Activated naive CD8-positive, alpha-beta T cell treated with anti-CD3 and anti-CD28 coated beads, Interleukin-2, amount 10 ng/mL, durations not matched to agents 7 days and 5 days (primary cell): Measurements from ENCODE around the gene OR11H7. TPM values are rescaled to one million over a fixed set of nuclear protein-coding genes. Genes with fewer than 3 reads are reported as not detected.
"Not testable (repeated sequence)": the region's sequence is repeated elsewhere in the genome, so short reads cannot be mapped to it uniquely, and the experiment has no call there.

Experiments used
- ATAC-seq: fragments of 150-1000 bp; cut with Tn5 transposase; one replicate; pipeline ENCODE4 v1.10.0; 2021; ENCODE audit warnings: low read depth, moderate library complexity
- POLR2A ChIA-PET: fragments of 350-600 bp; sonication (Branson Sonifier 250); formaldehyde crosslinking; loops from one replicate; lab custom pipeline; 2021; ENCODE audit warnings: antibody characterized with exemption; lab: Charles Lee
- DNase-seq: peaks from one replicate; pipeline ENCODE4 v3.0.0; 2021
- H3K27ac Mint-ChIP-seq: one replicate; pipeline ENCODE4 v1.8.0; 2022; ENCODE audit warnings: mild to moderate bottlenecking, mixed read lengths
- H3K27me3 Mint-ChIP-seq: one replicate; pipeline ENCODE4 v1.8.0; 2022; ENCODE audit warnings: mild to moderate bottlenecking, moderate library complexity, mixed read lengths
- H3K36me3 Mint-ChIP-seq: one replicate; pipeline ENCODE4 v1.8.0; 2021; ENCODE audit warnings: mild to moderate bottlenecking, mixed read lengths
- H3K4me1 Mint-ChIP-seq: one replicate; pipeline ENCODE4 v1.8.0; 2021; ENCODE audit warnings: mixed read lengths
- H3K4me3 Mint-ChIP-seq: one replicate; pipeline ENCODE4 v1.8.0; 2022; ENCODE audit warnings: mild to moderate bottlenecking, moderate library complexity, mixed read lengths
- H3K9me3 Mint-ChIP-seq: one replicate; pipeline ENCODE4 v1.8.0; 2021; ENCODE audit warnings: mixed read lengths
- total RNA-seq, 2 experiments: library from RNA; stranded (reverse); gene quantifications; one replicate each; pipeline ENCODE4 v1.2.3, GENCODE V29; 2021

OR11H7 gene
- not detected for total RNA-seq

DNA sequence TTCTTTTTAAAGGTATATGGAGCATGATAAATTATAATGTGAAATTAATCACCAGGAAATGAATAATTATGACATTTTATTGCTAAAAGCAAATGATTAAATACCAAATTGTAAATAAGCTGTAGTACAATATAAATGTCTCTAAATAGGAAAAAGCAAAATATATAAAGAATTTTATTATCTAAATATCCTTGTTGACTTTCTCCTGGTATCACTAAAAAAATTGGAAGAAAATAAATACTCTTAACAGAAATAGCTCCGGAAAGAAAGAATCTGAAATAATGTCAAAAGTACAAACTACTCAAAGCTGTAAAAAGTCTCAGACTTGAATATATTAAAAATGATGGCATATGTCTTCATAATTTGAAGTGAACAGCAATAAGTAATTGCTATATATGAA is at the start of gene OR11H7:
OR11H7 (plus strand) TSS at position 301 of the 400 bp plus-strand sequence.
- no peak within 1 kb of the TSS for H3K27ac Mint-ChIP-seq
- no peaks in the 10 kb centered on the region for H3K36me3 Mint-ChIP-seq
- DNase-seq (no peak), ATAC-seq (no peak)
- POLR2A ChIA-PET: no interaction called here
- H3K4me1 Mint-ChIP-seq: no peaks in the 10 kb centered on the region
- peaks cover 4% of the 10 kb centered on the region for H3K27me3 Mint-ChIP-seq
- H3K9me3 Mint-ChIP-seq: peaks cover 7% of the 10 kb centered on the region
- no peak within 1 kb of the TSS for H3K4me3 Mint-ChIP-seq

DNA sequence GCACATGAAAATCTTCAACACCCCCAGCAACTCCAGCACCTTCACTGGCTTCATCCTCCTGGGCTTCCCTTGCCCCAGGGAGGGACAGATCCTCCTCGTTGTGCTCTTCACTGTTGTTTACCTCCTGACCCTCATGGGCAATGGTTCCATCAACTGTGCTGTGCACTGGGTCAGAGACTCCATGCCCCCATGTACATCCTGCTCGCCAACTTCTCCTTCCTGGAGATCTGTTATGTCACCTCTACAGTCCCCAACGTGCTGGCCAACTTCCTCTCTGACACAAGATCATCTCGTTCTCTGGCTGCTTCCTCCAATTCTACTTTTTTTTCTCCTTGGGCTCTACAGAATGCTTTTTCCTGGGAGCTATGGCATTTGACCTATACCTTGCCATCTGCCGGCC is 49.6 kb upstream of the OR11H7 start:
- Mint-ChIP-seq H3K27ac (no peak overlapping the region), H3K9me3 (no peaks in the 10 kb centered on the region), H3K27me3 (peaks cover 5% of the 10 kb centered on the region), H3K4me3 (no peak overlapping the region), H3K36me3 (no peaks in the 10 kb centered on the region), H3K4me1 (no peaks in the 10 kb centered on the region)
- ATAC-seq (no peak), DNase-seq (no peak)
- POLR2A ChIA-PET: no interaction called here

DNA sequence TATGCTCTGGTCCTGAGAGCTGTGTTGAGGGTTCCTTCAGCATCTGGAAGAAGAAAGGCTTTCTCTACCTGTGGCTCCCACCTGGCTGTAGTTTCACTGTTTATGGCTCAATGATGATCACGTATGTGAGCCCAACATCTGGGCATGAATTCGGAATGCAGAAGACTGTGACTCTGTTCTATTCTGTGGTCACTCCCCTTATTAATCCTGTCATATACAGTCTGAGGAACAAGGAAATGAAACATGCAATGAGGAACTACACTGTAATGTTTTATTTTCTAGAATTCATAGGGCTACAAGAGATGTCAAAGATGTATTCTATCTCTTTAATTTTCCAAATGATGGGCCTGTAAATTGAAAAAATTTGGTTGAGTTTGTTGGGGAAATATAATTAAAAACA is 48.9 kb upstream of the OR11H7 start:
- no peaks in the 10 kb centered on the region for H3K36me3 Mint-ChIP-seq
- DNase-seq: no peak
- H3K27ac Mint-ChIP-seq: no peak overlapping the region
- H3K4me3 Mint-ChIP-seq: no peak overlapping the region
- H3K9me3 Mint-ChIP-seq: no peaks in the 10 kb centered on the region
- no peaks in the 10 kb centered on the region for H3K4me1 Mint-ChIP-seq
- ATAC-seq: no peak
- POLR2A ChIA-PET: no interaction called here
- peaks cover 5% of the 10 kb centered on the region for H3K27me3 Mint-ChIP-seq

DNA sequence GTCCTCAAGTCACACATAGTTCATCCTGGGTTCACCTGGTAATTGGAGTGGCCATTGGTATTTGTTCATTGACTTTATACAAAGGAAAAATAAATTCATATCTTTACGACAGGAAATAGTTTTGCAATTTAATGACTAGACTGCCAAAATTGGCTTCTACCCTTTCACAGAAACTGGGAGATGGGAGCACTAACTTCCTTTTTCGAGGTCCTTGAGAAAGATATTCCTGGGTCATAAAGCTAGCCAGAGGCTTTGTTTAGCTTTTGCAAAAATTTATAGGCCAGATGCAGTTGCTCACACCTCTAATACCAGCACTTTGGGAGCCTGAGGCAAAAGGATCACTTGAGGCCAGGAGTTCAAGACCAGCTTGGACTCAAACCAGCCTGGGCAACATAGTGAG is 48.3 kb upstream of the OR11H7 start:
- Mint-ChIP-seq H3K27me3 (peaks cover 5% of the 10 kb centered on the region), H3K27ac (no peak overlapping the region), H3K4me1 (no peaks in the 10 kb centered on the region), H3K36me3 (no peaks in the 10 kb centered on the region), H3K4me3 (no peak overlapping the region), H3K9me3 (no peaks in the 10 kb centered on the region)
- ATAC-seq (no peak), DNase-seq (no peak)
- POLR2A ChIA-PET: no interaction called here

DNA sequence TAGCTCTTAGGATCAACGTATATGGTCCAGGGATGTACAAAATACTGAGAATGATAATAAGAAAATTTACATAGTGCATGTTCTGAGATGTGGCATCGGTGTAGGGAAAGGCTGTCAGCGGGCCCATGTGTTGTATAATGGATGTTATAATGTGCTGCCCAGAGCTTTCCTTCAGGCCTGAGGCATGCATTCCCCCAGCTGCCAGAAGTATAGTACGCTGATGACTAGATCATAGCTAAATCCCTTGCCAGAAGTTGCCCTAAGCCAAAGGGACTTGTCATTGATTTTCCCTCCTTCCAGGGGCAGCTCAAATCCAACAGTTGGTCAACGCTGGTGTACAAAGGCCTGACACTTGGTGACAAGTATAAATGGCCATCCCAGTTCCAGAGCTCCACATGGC is 44.6 kb upstream of the OR11H7 start:
- Mint-ChIP-seq H3K36me3 (no peaks in the 10 kb centered on the region), H3K4me1 (no peaks in the 10 kb centered on the region), H3K9me3 (no peaks in the 10 kb centered on the region), H3K27ac (no peak overlapping the region), H3K27me3 (peaks cover 5% of the 10 kb centered on the region), H3K4me3 (no peak overlapping the region)
- ATAC-seq (no peak), DNase-seq (no peak)
- POLR2A ChIA-PET: no interaction called here

DNA sequence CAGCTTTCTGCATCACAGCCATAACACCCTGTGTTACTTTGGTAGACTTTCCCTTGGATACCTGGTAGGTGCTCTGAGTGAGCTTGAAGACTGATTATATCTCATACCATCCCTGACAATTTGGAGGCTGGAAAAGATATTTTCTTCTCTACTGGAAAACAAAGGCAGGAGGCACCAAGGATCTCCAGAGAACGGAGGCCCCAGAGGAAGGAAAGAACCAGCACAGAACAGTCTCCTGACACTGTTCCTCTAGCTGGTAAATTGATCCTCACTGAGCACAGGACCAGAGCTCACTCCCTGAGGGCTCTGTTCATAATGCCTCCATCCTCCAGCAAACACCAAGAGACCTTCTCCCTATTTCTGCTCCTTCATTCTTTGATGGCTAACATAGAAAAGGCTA is 38.2 kb upstream of the OR11H7 start, which contains the start of gene OR11G2:
OR11G2 (plus strand) TSS at position 301 of the 400 bp plus-strand sequence. CDS start 6,542 bp downstream, outside the sequence.
- H3K9me3 Mint-ChIP-seq: no peaks in the 10 kb centered on the region
- no peak within 1 kb of the TSS for H3K4me3 Mint-ChIP-seq
- H3K27ac Mint-ChIP-seq: no peak within 1 kb of the TSS
- no peaks in the 10 kb centered on the region for H3K4me1 Mint-ChIP-seq
- ATAC-seq (no peak), DNase-seq (no peak)
- POLR2A ChIA-PET: no interaction called here
- no peaks in the 10 kb centered on the region for H3K36me3 Mint-ChIP-seq
- H3K27me3 Mint-ChIP-seq: peaks cover 4% of the 10 kb centered on the region

DNA sequence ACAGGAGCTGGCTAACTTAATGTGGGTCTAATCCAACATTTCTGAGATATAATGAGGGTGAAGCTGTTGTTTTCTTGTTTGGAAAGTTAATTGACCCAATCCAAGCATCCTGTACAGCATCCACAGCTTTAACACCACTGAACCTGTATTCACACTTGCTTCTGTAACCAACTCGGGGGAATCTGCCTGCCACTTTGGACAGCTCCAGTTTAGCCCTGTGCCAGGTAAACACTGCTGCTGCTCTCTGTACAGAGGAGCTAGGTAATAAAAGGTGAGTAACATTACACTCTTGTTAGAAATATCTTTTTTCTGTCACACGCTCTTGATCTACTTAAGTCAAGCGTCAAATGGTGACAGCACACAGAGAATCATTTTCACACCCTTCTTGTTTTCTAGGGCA is 37.4 kb upstream of the OR11H7 start:
- no peak overlapping the region for H3K27ac Mint-ChIP-seq
- no peak overlapping the region for H3K4me3 Mint-ChIP-seq
- no peaks in the 10 kb centered on the region for H3K9me3 Mint-ChIP-seq
- POLR2A ChIA-PET: no interaction called here
- no peaks in the 10 kb centered on the region for H3K4me1 Mint-ChIP-seq
- no peaks in the 10 kb centered on the region for H3K36me3 Mint-ChIP-seq
- no peak for ATAC-seq
- H3K27me3 Mint-ChIP-seq: peaks cover 8% of the 10 kb centered on the region
- DNase-seq: no peak

DNA sequence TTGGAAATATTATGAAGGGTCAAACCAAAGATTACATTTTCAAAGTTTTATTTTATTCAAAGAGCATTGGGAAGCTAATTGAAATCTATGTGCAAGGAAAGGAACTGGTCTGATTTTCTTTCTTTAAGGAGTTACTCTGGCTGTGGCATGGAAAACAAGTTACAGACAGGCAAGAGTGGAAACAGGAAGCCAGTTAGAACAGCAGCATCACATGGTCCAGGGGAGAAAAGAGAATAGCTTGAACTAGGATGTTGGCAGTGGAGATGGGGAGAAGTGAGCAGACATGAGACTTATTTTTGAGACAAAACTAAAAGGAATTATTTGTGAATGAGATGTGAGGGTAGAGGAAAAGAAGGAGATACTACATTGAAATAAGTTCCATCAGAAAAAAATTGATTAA is 34.7 kb upstream of the OR11H7 start:
- peaks cover 8% of the 10 kb centered on the region for H3K27me3 Mint-ChIP-seq
- no peak overlapping the region for H3K27ac Mint-ChIP-seq
- H3K4me3 Mint-ChIP-seq: no peak overlapping the region
- H3K36me3 Mint-ChIP-seq: no peaks in the 10 kb centered on the region
- no peaks in the 10 kb centered on the region for H3K9me3 Mint-ChIP-seq
- ATAC-seq (no peak), DNase-seq (no peak)
- POLR2A ChIA-PET: no interaction called here
- no peaks in the 10 kb centered on the region for H3K4me1 Mint-ChIP-seq

DNA sequence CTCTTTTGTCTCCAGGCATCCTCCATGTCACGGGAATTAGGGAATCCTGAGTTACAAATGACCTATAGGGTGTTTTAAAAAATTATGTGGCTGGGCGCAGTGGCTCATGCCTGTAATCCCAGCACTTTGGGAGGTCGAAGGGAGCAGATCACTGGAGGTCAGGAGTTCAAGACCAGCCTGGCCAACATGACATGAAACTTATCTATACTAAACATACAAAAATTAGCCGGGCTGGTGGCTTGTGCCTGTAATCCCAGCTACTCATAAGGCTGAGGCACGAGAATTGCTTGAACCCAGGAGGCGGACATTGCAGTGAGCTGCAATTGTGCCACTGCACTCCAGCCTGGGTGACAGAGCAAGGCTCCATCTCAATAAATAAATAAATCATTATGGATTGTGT is 33.6 kb upstream of the OR11H7 start:
- POLR2A ChIA-PET, H3K36me3 Mint-ChIP-seq, H3K4me3 Mint-ChIP-seq, H3K4me1 Mint-ChIP-seq, H3K9me3 Mint-ChIP-seq, DNase-seq, ATAC-seq, H3K27ac Mint-ChIP-seq: not testable (repeated sequence)
- H3K27me3 Mint-ChIP-seq: peaks cover 13% of the 10 kb centered on the region

DNA sequence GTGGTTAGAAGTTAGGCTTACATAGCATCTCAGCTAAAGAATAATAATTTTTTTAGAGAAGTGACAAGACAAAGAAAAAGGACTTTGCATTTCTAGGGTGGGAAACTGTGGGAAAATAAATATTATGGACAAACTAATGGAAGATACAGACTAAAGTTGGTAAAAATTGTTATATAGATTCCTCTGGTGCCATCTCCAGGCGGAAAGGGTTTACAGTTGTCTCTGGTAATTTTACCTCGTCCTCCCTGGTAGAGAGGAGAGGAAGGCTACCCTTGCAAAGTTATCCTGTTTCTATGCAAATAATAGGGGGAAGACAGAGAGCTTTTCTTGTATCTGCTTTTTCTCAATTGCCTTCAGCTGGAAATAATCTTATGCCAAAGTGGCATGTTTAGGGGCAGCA is 32.9 kb upstream of the OR11H7 start:
- Mint-ChIP-seq H3K27ac (no peak overlapping the region), H3K27me3 (peaks cover 13% of the 10 kb centered on the region), H3K9me3 (no peaks in the 10 kb centered on the region), H3K4me3 (no peak overlapping the region), H3K36me3 (no peaks in the 10 kb centered on the region), H3K4me1 (no peaks in the 10 kb centered on the region)
- ATAC-seq (no peak), DNase-seq (no peak)
- POLR2A ChIA-PET: no interaction called here

DNA sequence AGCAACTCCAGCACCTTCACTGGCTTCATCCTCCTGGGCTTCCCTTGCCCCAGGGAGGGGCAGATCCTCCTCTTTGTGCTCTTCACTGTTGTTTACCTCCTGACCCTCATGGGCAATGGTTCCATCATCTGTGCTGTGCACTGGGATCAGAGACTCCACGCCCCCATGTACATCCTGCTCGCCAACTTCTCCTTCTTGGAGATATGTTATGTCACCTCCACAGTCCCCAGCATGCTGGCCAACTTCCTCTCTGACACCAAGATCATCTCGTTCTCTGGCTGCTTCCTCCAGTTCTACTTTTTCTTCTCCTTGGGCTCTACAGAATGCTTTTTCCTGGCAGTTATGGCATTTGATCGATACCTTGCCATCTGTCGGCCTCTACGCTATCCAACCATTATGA is 31.3 kb upstream of the OR11H7 start:
- no peak overlapping the region for H3K27ac Mint-ChIP-seq
- H3K4me3 Mint-ChIP-seq: no peak overlapping the region
- no peaks in the 10 kb centered on the region for H3K4me1 Mint-ChIP-seq
- POLR2A ChIA-PET: no interaction called here
- ATAC-seq: no peak
- no peaks in the 10 kb centered on the region for H3K36me3 Mint-ChIP-seq
- DNase-seq: no peak
- peaks cover 13% of the 10 kb centered on the region for H3K27me3 Mint-ChIP-seq
- no peaks in the 10 kb centered on the region for H3K9me3 Mint-ChIP-seq

DNA sequence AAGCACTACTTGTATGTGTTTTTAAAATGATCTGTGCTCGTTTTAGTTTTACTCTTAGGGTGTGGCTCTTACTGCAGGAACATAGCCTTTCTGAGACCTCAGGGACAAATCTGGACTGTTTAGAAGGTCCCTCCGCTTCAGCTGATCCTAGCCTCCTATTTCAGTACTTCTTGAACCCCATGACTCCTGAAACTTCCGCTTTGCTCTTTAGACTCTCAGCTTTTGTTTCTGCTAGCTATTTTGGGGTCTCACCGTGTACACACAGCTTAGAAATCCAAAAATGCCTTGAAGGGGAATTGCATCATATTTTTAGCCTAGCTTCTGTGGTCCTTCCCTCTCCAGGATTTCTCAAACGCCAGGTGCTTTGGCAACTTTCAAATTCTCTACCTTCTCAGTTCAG is 29.8 kb upstream of the OR11H7 start:
- Mint-ChIP-seq H3K36me3 (no peaks in the 10 kb centered on the region), H3K4me3 (no peak overlapping the region), H3K4me1 (no peaks in the 10 kb centered on the region)

DNA sequence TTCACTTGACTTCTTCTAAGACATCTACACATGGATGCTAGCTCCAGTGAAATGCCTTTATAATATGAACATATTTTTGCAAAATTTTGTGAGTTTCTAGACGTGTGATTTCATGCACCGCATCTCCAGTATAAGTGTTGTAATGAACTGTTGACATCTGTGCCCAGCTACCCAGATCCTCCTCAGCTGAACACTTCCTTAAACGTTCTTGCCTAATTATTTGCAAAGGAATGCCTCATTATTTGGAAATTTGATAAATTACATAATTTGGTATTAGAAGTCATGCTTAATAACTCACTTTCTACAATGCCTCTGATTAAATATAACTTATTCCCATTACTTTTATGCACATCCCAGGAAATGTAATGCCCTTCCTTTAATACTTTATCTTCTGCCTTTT is 24.1 kb upstream of the OR11H7 start:
- no peaks in the 10 kb centered on the region for H3K4me1 Mint-ChIP-seq
- ATAC-seq (no peak), DNase-seq (no peak)
- POLR2A ChIA-PET: no interaction called here
- no peaks in the 10 kb centered on the region for H3K27me3 Mint-ChIP-seq
- H3K4me3 Mint-ChIP-seq: no peak overlapping the region
- no peaks in the 10 kb centered on the region for H3K9me3 Mint-ChIP-seq
- no peak overlapping the region for H3K27ac Mint-ChIP-seq
- no peaks in the 10 kb centered on the region for H3K36me3 Mint-ChIP-seq

More for the DNA sequence above, 29.8 kb upstream of the OR11H7 start:
- POLR2A ChIA-PET: no interaction called here
- ATAC-seq (no peak), DNase-seq (no peak)
- H3K9me3 Mint-ChIP-seq: no peaks in the 10 kb centered on the region
- no peak overlapping the region for H3K27ac Mint-ChIP-seq
- H3K27me3 Mint-ChIP-seq: peaks cover 13% of the 10 kb centered on the region

DNA sequence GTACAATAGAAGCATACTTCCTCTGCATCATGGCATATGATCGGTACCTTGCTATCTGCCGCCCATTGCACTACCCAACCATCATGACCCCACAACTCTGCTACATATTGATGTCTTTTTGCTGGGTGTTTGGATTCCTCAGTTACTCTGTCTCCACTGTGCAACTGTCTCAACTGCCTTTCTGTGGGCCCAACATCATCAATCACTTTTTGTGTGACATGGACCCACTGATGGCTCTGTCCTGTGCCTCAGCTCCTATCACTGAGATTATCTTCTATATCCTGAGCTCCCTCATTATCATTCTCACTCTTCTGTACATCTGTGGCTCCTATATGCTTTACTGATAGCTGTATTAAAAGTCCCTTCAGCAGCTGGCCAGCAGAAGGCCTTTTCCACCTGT is 19.2 kb upstream of the OR11H7 start:
- POLR2A ChIA-PET: no interaction called here
- H3K4me1 Mint-ChIP-seq: no peaks in the 10 kb centered on the region
- H3K4me3 Mint-ChIP-seq: no peak overlapping the region
- no peaks in the 10 kb centered on the region for H3K27me3 Mint-ChIP-seq
- no peak for ATAC-seq
- no peak for DNase-seq
- no peaks in the 10 kb centered on the region for H3K9me3 Mint-ChIP-seq
- no peaks in the 10 kb centered on the region for H3K36me3 Mint-ChIP-seq
- no peak overlapping the region for H3K27ac Mint-ChIP-seq

DNA sequence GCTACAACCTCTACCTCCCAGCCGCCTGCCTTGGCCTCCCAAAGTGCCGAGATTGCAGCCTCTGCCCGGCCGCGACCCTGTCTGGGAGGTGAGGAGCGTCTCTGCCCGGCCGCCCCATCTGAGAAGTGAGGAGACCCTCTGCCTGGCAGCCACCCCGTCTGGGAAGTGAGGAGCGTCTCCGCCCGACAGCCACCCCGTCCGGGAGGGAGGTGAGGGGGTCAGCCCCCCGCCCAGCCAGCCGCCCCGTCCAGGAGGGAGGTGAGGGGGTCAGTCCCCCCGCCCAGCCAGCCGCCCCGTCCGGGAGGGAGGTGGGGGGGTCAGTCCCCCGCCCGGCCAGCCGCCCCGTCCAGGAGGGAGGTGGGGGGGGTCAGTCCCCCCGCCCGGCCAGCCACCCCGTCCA is 16.4 kb upstream of the OR11H7 start:
- H3K4me3 Mint-ChIP-seq, H3K36me3 Mint-ChIP-seq, H3K4me1 Mint-ChIP-seq, DNase-seq, ATAC-seq, POLR2A ChIA-PET, H3K9me3 Mint-ChIP-seq, H3K27ac Mint-ChIP-seq, H3K27me3 Mint-ChIP-seq: not testable (repeated sequence)
